Spleen (tissue), 11 donors: ENCODE data around the gene ZNF700. TPM values are rescaled to one million over a fixed set of nuclear protein-coding genes. Genes with fewer than 3 reads are reported as not detected.

Experiments
- DNase-seq: peaks from one replicate; pipeline ENCODE4 v3.0.0-alpha.2; 2020
- H3K27ac ChIP-seq, 8 donors: fragments of 200-600 bp; sonication (generic) in 7 of 8; 1 replicate in 4 of 8; 2 replicates in 4 of 8; pipeline versions ENCODE4 v1.5.0 to v1.8.0; 2016 to 2021; ENCODE audit warnings: inconsistent platforms in 4 of 8, mild to moderate bottlenecking in 4 of 8, moderate library complexity in 1 of 8
- H3K27me3 ChIP-seq, 7 donors: fragments of 200-600 bp; sonication (generic) in 6 of 7; replicated peaks in 1 of 7; 1 replicate in 4 of 7; 2 replicates in 3 of 7; pipeline versions ENCODE4 v1.5.0 to v1.8.0; 2016 to 2021; ENCODE audit warnings: inconsistent platforms in 3 of 7, mild to moderate bottlenecking in 1 of 7
- H3K36me3 ChIP-seq, 6 donors: fragments of 200-600 bp; sonication (generic) in 5 of 6; 1 replicate in 4 of 6; 2 replicates in 2 of 6; pipeline versions ENCODE4 v1.5.0 to v1.8.0; 2016 to 2021; ENCODE audit warnings: inconsistent platforms in 2 of 6
- H3K4me1 ChIP-seq, 6 donors: fragments of 200-600 bp; sonication (generic) in 5 of 6; 1 replicate in 3 of 6; 2 replicates in 3 of 6; pipeline versions ENCODE4 v1.5.0 to v1.8.0; 2016 to 2021; ENCODE audit warnings: inconsistent platforms in 3 of 6
- H3K4me3 ChIP-seq, 8 donors: fragments of 200-600 bp; sonication (generic) in 7 of 8; 1 replicate in 4 of 8; 2 replicates in 4 of 8; pipeline versions ENCODE4 v1.5.0 to v1.8.0; 2016 to 2021; ENCODE audit warnings: inconsistent platforms in 4 of 8, mild to moderate bottlenecking in 4 of 8, moderate library complexity in 2 of 8
- H3K9me3 ChIP-seq, 8 donors: fragments of 200-600 bp; sonication (generic) in 7 of 8; 1 replicate in 4 of 8; 2 replicates in 4 of 8; pipeline versions ENCODE4 v1.5.0 to v1.8.0; 2016 to 2021; ENCODE audit warnings: inconsistent platforms in 4 of 8
- POLR2A ChIP-seq, 3 donors: fragments of 450-650 bp; IDR thresholded peaks; one replicate each; pipeline ENCODE4 v1.5.1; 2017; ENCODE audit warnings: antibody characterized with exemption in 3 of 3, mild to moderate bottlenecking in 1 of 3
- POLR2AphosphoS5 ChIP-seq, 3 donors: sonication (generic); formaldehyde crosslinking; IDR thresholded peaks; one replicate each; pipeline ENCODE4 v1.5.1; 2017; ENCODE audit warnings: antibody characterized with exemption in 3 of 3
- WGBS, 5 donors: extraction: QIAGEN DNeasy Blood & Tissue Kit in 3 of 5; methylation state at CpG; one replicate each; pipeline versions ENCODE4 v1.1.5 to v1.1.7; 2013 to 2018; 5-methylcytosine and 5-hydroxymethylcytosine counted together
- intact Hi-C: fragments of 100-400 bp; cut with DNase I; formaldehyde crosslinking; loops from one replicate; pipeline ENCODE4 v1.15.0; 2023; ENCODE audit warnings: low total_unique reads
- polyA plus RNA-seq, 3 donors: library from polyadenylated mRNA; stranded (reverse); fragments of 200-250 nt; gene quantifications; one replicate each; pipeline ENCODE4 v1.2.1, GENCODE V29; 2013
- total RNA-seq, 7 donors: library from RNA; depleted of rRNA in 3 of 7; stranded (reverse); fragments of >200 nt in 3 of 7; fragmentation: NEBNext Ultra II Directional in 4 of 7; extraction: Animal tissue kit (Norgen Biotek cat#: 25700) in 4 of 7; gene quantifications; one replicate each; pipeline versions ENCODE4 v1.1.0 to v1.2.1, GENCODE V29; 2016 to 2021
- TF ChIP-seq, protein P1 (sequence below), 11 experiments: fragments of 200-600 bp in 7 of 11; fragments of 450-650 bp in 4 of 11; sonication (generic) in 4 of 11; IDR thresholded peaks in 8 of 11; conservative IDR thresholded peaks in 3 of 11; 1 replicate in 7 of 11; 2 replicates in 4 of 11; pipeline versions ENCODE4 v1.4.0 to v1.8.0; 2016 to 2021; ENCODE audit warnings: antibody characterized with exemption in 11 of 11, inconsistent platforms in 4 of 11, mild to moderate bottlenecking in 1 of 11
- donor health status: healthy with polysubstance abuse.
- donor health status: DM: no; HTN: no; CAD: no; lungs with moderate emphysema.
- donor health status: DM: no; HTN: no; CAD: no.
- donor health status: Bipolar disorder and iron deficiency.
- donor health status: healthy.
- donor health status: DM: no; HTN: no; CAD: no.
- donor health status: DM: yes; HTN: yes; CAD: no.

The ZNF700 gene
- total and polyA plus RNA-seq, 10 donors: 12.2 to 34.0 (median 24.3) TPM

DNA sequence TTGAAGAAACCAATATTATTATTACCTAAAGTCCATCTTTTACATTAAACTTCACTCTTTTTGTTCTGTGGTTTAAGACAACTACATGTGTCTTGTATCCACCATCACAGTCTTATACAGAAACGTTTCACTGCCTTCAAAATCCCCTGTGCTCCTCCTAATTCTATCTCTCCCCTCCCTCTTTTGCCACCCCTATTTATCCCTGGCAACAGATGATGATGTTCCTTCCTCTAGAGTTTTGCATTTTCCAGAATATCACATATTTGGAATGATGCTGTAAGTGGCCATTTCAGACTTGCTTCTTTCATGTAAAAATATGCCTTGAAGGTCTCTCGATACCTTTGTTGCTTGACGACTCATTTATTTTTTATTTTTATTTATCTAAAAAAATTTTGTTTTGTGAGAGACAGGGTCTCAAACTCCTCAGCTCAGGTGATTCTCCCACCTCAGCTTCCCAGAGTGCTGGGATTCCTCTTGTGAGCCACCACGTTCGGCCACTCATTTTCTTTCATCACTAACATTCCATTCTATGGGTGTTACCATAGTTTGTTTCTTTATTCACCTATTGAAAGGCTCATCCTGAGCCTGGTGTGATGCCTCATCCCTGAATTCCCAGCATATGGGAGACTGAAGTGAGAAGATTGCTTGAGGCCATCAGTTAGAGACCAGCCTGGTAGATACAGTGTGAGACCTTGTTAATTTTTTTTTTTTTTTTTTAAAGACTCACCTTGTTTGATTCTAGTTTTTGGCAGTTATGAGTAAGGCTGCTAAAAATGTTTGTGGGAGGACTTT lies 48.3 kb downstream of the ZNF700 start:
- 83 to 94% (median 88%) methylated on average over 5 of the region's 5 CpGs for whole genome bisulfite sequencing, 5 donors
- TF ChIP-seq POLR2AphosphoS5 (IDR thresholded peaks at IDR 0.05) (no peak), POLR2A (IDR thresholded peaks at IDR 0.05) (no peak)
- TF ChIP-seq, protein P1, sequence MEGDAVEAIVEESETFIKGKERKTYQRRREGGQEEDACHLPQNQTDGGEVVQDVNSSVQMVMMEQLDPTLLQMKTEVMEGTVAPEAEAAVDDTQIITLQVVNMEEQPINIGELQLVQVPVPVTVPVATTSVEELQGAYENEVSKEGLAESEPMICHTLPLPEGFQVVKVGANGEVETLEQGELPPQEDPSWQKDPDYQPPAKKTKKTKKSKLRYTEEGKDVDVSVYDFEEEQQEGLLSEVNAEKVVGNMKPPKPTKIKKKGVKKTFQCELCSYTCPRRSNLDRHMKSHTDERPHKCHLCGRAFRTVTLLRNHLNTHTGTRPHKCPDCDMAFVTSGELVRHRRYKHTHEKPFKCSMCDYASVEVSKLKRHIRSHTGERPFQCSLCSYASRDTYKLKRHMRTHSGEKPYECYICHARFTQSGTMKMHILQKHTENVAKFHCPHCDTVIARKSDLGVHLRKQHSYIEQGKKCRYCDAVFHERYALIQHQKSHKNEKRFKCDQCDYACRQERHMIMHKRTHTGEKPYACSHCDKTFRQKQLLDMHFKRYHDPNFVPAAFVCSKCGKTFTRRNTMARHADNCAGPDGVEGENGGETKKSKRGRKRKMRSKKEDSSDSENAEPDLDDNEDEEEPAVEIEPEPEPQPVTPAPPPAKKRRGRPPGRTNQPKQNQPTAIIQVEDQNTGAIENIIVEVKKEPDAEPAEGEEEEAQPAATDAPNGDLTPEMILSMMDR (IDR thresholded peaks at IDR 0.05 in 8 of 11, conservative IDR thresholded peaks at IDR 0.05 in 3 of 11): no peak
- Histone ChIP-seq H3K4me1 (peaks cover 0 to 4% (median 0%) of the 10 kb centered on the region in 6 donors), H3K27ac (no peak overlapping the region), H3K27me3 (no peaks in the 10 kb centered on the region), H3K4me3 (no peak overlapping the region), H3K36me3 (peaks cover 0 to 18% (median 12%) of the 10 kb centered on the region in 6 donors), H3K9me3 (peaks cover under 1 to 49% (median 27%) of the 10 kb centered on the region in 8 donors)
- intact Hi-C loops: no loop called here
- DNase-seq: no peak

DNA sequence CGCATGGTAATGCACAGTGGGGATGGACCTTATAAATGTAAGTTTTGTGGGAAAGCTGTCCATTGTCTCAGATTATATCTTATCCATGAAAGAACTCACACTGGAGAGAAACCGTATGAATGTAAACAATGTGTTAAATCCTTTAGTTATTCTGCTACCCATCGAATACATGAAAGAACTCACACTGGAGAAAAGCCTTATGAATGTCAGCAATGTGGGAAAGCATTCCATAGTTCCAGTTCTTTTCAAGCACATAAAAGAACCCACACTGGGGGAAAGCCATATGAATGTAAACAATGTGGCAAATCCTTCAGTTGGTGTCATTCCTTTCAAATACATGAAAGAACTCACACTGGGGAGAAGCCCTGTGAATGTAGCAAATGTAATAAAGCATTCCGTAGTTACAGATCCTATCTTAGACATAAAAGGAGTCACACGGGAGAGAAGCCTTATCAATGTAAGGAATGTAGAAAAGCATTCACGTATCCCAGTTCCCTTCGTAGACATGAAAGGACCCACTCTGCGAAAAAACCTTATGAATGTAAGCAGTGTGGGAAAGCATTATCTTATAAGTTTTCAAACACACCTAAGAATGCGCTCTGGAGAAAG lies 53.7 kb downstream of the ZNF700 start:
- no peak overlapping the region for H3K4me3 ChIP-seq
- TF ChIP-seq, protein P1 (IDR thresholded peaks at IDR 0.05 in 8 of 11, conservative IDR thresholded peaks at IDR 0.05 in 3 of 11): no peak
- peaks cover 24 to 97% (median 81%) of the 10 kb centered on the region in 8 donors for H3K9me3 ChIP-seq
- no peak overlapping the region for H3K27ac ChIP-seq
- intact Hi-C loops: no loop called here
- DNase-seq: no peak
- H3K36me3 ChIP-seq: peaks cover 5 to 37% (median 26%) of the 10 kb centered on the region in 6 donors
- H3K4me1 ChIP-seq: no peaks in the 10 kb centered on the region
- H3K27me3 ChIP-seq: no peaks in the 10 kb centered on the region
- 95 to 99% (median 98%) methylated on average over 9 of the region's 9 CpGs for WGBS, 5 donors

DNA sequence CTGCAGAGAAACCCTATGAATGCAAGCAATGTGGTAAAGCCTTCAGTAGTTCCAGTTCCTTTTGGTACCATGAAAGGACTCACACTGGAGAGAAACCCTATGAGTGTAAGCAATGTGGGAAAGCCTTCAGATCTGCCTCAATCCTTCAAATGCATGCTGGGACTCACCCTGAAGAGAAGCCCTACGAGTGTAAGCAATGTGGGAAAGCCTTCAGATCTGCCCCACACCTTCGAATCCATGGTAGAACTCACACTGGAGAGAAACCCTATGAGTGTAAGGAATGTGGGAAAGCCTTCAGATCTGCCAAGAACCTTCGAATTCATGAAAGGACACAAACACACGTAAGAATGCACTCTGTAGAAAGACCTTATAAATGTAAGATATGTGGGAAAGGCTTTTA lies 54.6 kb downstream of the ZNF700 start:
- 82 to 94% (median 91%) methylated on average over 4 of the region's 4 CpGs for WGBS, 5 donors
- H3K27ac ChIP-seq: no peak overlapping the region
- no peaks in the 10 kb centered on the region for H3K4me1 ChIP-seq
- no peak for DNase-seq
- intact Hi-C loops: no loop called here
- H3K27me3 ChIP-seq: no peaks in the 10 kb centered on the region
- TF ChIP-seq, protein P1 (IDR thresholded peaks at IDR 0.05 in 8 of 11, conservative IDR thresholded peaks at IDR 0.05 in 3 of 11): no peak
- TF ChIP-seq POLR2AphosphoS5 (IDR thresholded peaks at IDR 0.05) (no peak), POLR2A (IDR thresholded peaks at IDR 0.05) (no peak)
- H3K9me3 ChIP-seq: peaks cover 24 to 95% (median 82%) of the 10 kb centered on the region in 8 donors
- H3K36me3 ChIP-seq: peaks cover 5 to 37% (median 26%) of the 10 kb centered on the region in 6 donors
- H3K4me3 ChIP-seq: no peak overlapping the region

DNA sequence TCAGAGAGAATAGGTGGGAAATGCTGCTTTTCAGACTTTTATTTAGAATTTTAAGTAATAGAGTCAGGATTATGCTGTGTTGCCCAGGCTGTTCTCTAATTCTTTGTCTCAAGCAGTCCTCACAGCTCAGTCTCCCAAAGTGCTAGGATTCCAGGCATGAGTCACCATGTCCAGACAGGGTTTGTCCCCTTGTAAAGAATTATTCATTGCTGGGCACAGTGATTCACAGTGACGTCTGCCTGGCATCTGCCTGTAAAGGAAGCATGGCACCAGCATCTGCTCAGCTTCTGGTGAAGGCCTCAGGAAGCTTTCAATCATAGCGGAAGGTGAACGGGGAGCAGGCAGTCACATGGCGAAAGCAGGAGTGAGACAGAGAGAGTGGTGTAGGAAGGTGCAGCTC lies 57.6 kb downstream of the ZNF700 start:
- DNase-seq: no peak
- intact Hi-C loops: no loop called here
- TF ChIP-seq, protein P1 (IDR thresholded peaks at IDR 0.05 in 8 of 11, conservative IDR thresholded peaks at IDR 0.05 in 3 of 11): no peak
- TF ChIP-seq POLR2AphosphoS5 (IDR thresholded peaks at IDR 0.05) (no peak), POLR2A (IDR thresholded peaks at IDR 0.05) (no peak)
- peaks cover 0 to 10% (median 6%) of the 10 kb centered on the region in 6 donors for H3K4me1 ChIP-seq
- peaks cover 5 to 26% (median 20%) of the 10 kb centered on the region in 6 donors for H3K36me3 ChIP-seq
- 88 to 94% (median 91%) methylated on average over 4 of the region's 4 CpGs for WGBS, 5 donors
- H3K27ac ChIP-seq: no peak overlapping the region
- peaks cover 24 to 65% (median 62%) of the 10 kb centered on the region in 8 donors for H3K9me3 ChIP-seq
- H3K4me3 ChIP-seq: no peak overlapping the region
- H3K27me3 ChIP-seq: no peaks in the 10 kb centered on the region
